T-helper 2 cell treated with Interferon-gamma antibody and Interleukin-4, amounts not matched to agents 100 ng/mL and 5 ng/mL, for 36 hours (primary cell): ENCODE measurements around the gene UBN1. TPM values are rescaled to one million over a fixed set of nuclear protein-coding genes. Genes with fewer than 3 reads are reported as not detected.

Experiments
- intact Hi-C: fragments of 100-400 bp; cut with micrococcal nuclease; formaldehyde crosslinking; loops from one replicate; pipeline ENCODE4 v1.15.1; 2023
- total RNA-seq: library from RNA; stranded (reverse); gene quantifications from 2 replicates; pipeline ENCODE4 v1.2.3, GENCODE V29; 2022

The UBN1 gene, protein sequence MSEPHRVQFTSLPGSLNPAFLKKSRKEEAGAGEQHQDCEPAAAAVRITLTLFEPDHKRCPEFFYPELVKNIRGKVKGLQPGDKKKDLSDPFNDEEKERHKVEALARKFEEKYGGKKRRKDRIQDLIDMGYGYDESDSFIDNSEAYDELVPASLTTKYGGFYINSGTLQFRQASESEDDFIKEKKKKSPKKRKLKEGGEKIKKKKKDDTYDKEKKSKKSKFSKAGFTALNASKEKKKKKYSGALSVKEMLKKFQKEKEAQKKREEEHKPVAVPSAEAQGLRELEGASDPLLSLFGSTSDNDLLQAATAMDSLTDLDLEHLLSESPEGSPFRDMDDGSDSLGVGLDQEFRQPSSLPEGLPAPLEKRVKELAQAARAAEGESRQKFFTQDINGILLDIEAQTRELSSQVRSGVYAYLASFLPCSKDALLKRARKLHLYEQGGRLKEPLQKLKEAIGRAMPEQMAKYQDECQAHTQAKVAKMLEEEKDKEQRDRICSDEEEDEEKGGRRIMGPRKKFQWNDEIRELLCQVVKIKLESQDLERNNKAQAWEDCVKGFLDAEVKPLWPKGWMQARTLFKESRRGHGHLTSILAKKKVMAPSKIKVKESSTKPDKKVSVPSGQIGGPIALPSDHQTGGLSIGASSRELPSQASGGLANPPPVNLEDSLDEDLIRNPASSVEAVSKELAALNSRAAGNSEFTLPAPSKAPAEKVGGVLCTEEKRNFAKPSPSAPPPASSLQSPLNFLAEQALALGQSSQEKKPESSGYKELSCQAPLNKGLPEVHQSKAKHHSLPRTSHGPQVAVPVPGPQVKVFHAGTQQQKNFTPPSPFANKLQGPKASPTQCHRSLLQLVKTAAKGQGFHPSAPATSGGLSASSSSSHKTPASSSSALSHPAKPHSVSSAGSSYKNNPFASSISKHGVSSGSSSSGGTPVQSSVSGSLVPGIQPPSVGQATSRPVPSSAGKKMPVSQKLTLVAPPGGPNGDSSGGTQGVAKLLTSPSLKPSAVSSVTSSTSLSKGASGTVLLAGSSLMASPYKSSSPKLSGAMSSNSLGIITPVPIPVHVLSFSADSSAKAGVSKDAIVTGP (N-terminal part only)
- total RNA-seq, result 38.9 and 42.0 TPM in 2 replicates

DNA sequence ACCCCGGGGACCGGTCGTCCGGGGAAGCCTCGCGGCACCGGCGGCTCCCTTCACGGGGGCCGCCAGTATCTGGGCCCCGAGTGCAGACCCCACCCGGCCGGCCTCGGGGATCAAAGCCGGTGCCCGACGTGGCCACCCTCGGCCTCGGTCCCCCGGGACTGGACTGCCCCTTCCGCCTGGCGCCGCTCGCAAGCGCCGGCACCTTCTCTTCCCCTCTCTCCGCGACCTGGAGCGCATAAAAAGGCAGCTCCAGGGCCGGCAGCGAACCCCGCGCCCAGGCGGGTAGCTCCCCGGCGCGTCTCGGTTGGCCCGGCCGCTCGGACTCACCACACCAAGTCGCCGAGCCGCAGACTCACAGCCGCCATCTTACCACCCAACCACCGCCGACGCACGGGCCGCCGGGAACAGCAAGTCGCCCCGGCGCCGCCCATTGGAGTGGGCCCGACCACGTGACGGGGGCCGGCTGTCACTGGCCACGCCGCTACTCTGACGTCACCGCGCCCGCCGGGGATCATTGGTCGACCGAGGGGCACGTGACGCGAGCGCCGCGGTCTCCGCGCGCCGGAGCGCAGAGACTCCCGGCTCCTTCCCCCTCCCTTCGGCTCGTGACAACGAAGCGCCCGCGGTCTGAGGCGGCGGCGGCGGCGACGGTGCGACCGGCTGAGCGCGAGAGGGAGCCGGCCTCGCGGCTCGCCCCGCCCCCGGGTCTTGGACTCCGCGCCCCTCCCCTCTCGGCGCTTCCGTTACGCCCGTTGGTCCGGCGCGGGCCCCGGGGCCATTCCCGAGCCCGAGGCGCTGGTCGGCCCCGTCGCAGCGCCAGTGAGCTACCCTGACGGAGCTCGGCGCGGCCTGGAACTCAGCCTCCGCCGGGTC is at the start of gene UBN1, which contains the start of gene GLYR1:
Gene UBN1 (plus strand): TSS at position 581 of the 873 bp plus-strand sequence. CDS start 5,437 bp downstream, outside the sequence.
Gene GLYR1 (minus strand): TSS at position 388 of the 873 bp plus-strand sequence. CDS start 23 bp downstream, at position 365.
- intact Hi-C loops, result loop anchor here (1.0 to 5.0 kb wide), 7 partner anchors 45 to 250 kb away; partner anchors contain the start of genes ALG1, ANKS3, DNAAF8 and EEF2KMT

DNA sequence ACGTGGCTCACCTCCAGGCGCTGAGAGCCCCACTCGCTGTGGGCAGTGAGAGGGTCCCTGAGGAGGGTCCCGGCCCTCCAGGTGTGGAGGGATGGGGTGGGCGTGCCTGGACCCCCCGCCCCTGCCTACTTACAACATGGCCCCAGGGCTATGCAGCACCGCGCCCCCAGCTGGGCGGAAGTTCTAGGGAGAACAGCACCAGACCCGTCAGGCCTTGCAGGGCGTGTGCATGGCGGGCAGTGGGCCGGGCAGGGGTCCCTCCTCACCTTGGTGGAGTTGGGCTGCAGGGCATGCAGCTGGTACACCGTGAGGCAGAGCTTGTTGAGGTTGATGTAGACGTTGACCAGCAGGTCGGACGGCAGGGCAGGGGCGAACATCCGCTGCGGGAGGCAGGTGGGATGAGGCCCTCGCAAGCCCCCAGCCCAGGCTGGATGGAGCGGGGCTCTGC is 49.5 kb upstream of the UBN1 start:
- intact Hi-C loops, result no loop called here

DNA sequence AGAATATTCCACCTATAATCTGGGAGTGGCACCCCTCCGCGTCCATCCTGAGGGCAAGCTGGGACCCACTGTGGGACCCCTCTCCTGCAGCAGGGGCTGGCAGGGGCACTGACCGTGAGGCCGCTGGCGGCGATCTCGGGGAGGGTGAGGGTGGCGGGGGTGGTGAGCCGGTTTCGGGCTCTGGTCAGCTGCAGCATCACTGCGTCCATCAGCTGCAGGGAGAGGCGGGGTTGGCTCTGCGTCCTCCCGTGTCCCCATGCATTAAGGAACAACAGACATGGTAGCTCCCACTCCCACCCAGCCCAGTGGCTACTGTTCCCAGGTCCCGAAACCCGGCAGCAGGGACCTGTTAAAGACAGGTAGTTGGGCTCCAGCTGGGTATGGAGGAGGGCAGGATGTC is 48.8 kb upstream of the UBN1 start:
- intact Hi-C loops, result no loop called here

DNA sequence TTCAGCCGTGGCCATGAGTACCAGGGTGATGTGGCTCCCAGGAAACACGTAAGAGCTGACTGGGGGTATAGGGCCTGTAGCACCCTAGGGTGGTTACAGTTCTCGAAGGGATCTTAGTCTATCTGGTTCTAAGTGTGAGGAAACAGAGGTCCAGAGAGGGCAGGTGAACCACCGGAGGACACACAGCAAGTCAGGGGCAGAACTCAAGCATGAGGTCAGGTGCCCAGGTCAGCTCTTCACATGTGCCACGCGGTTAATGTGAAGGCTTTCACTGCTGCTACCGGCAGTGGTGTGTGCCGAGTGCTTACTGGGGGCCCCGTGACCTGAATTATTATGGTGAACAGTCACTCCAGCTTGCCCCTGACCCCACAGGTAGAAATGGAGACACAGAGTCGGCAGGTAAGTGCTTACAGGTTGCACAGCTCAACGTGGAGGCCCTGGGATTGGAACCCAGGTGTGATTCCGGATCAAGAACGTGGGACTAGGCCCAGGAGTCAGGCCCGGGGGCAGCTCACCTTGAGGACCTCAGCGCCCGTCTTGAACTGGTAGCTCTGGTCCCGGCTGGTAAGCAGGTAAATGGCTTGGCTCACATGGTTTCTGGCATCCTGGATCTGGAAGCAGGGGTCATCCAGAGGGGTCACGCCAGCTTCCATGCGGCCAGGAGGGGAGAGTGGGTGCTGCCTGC is 48.0 kb upstream of the UBN1 start:
- intact Hi-C loops, result no loop called here

DNA sequence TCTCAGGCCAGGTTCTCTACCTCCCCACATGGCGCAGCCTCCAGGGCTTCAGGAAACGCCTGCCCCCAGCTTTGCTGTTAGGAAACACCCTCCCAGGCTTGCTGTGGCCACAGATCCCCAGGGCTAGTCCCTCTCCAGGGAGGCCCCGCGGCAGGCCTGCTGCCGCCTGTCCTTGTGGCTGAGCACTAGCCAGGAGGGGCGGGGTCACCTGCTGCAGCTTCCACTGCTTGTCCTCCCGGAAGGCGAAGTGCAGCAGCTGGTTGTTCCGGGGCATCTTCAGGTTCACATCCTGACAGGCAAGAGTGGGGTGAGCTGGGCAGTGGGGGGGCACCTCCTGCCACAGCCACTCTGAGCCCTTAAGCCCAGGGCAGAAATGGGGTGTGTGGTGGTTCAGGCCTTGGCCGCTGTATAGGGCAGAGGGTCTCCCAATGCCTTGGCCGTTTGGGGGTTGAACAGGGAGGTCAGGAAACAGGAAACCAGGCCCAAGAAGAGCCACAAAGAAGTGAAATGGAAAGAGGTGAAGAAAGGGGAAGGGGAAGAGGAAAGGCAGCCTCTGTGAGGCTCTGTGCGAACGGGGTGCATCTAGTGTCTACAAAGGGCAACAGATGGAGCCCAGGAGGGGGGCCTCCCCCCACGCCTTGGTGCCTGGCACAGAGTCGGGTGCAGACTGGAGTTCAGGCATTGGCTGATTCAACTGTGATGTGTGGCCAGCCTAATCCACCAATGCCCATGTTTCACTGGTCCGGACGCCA is 46.8 kb upstream of the UBN1 start:
- intact Hi-C loops, result no loop called here

DNA sequence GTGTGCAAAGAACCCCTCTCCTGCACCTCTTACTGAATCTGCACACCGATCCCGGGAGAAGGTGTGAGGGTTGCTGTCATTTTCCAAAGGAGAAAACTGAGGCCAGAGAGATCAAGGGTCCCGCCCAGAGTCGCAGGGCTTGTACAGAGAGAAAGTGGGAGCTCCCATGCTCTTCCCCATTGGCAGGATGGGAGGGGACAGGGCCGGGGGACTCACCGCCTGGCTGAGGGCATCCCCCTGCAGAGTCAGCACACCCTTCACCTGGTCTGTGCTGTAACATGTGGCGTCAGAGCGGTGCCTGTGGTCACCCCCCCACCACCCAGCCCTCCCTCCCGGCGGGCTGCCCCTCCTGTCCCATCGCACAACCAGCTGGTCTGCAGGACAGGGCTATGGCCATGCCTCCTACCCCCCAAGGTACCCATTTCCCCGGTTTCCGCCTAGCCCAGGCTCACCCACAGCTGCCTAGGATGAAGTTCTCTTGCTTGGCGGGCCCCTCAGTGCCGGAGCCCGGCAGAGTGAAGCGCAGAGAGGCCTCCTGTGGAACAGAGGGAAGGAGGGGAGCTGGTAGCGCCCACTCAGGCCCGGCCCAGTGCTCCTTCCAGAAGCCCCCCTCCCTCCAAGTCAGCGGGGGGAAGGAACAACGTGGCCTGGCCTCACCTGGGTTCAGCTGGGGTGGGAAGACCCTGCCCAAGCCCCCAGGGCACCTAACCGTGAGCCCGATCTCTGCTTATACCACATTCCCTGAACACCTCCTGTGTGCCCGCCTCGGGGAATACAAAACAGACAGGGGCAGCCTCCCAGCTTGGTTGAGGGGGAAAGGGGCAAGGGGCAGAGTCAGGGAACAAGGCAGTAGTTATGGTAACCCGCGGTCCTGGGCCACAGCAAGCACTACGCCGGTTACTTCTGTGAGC is 46.0 kb upstream of the UBN1 start:
- intact Hi-C loops, result no loop called here

DNA sequence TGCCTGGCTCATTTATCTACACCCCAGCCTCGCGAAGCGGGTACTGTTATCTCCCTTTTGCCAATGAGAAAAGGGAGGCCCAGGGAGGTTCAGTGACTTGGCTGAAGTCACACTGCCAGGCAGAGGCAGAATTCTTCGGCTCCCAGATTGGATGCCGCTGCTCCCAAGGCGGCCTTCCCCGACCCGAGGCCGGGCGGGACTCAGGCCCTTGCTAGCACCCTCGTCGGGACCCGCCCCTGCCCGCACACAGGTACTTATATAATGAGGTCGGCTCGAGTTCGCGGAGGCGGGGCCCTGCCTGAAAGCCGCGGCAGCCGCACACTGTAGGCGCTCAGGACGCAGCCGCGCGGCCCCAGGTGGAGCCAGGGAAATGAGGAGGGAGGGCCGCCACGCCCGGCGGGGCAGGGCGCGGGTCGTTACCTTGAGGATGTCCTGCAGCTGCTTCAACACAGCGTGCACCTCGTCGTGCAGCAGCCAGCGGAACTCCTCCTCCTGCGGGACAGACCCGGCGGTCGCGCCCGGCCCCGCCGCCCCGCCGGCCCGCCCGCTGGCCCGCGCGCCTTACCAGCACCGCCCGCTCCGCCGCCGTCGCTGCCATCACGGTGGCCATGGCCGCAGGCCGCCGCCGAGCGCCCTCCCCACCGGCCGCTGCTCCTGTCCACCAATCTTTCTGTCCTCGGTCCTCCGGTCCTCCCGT is 45.2 kb upstream of the UBN1 start, which contains the start of gene ROGDI:
Gene ROGDI (minus strand): TSS at position 672 of the 697 bp plus-strand sequence. CDS start 62 bp downstream, at position 610.
- intact Hi-C loops, result loop anchor here (1.0 kb wide), 5 partner anchors 35 to 186 kb away; partner anchors contain the start of genes ANKS3, DNAAF8, GLYR1 and SEC14L5

DNA sequence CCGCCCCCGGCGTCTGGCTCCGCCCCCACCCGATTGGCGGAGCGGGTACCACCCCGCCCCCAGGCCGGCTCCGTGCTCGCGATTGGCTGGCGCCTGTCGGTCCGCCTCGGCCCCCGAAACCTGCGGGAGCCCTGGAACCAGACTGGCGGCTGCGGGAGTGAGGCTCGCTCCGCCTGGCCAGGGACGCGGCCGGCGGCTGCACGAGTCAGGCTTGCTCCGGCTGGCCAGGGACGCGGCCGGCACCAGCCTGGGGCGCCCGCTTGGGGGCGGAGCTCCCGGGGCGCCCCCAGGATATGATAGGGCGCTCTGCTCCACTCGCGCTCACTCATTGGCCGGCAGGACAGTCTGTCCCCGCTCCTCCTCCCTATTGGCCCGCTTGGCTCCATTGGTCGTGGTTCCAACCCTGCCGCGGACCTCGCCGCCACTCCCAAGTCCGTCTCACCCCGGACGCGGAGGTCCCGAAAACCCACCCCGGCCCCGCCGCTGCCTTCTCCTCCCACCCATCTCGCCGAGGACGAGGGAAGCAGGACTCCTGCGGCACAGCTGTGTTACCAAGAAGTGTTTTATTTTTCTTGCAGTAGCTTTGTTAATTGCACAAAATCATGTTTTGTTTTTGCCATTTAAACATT is 44.5 kb upstream of the UBN1 start:
- intact Hi-C loops, result loop anchor here (1.0 kb wide), 6 partner anchors 35 to 186 kb away; partner anchors contain the start of genes ANKS3, DNAAF8, GLYR1 and NUDT16L1

DNA sequence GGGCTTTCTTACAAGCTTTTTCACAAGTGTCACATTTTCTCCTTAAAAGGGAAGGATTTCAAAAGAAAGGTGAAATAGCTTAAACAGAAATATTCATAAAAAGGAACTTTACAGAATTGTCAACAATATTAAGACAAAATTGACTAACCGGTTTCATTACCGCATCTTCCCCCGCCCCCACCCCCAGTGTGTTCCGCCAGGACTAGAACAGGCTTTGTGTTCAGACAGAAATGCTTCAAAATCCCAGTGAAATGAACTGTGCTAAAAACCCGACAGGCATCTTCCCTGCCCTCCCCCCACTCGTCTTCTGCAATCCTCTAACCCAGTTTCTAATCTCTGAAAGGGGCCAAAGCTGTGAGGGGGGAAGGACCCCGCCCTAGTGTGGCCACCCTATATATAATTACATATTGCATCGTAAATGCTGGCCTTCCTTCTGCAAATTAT is 43.9 kb upstream of the UBN1 start:
- intact Hi-C loops, result loop anchor here (1.0 kb wide), 1 partner anchor 110 kb away; the partner anchor contains the start of gene NUDT16L1

DNA sequence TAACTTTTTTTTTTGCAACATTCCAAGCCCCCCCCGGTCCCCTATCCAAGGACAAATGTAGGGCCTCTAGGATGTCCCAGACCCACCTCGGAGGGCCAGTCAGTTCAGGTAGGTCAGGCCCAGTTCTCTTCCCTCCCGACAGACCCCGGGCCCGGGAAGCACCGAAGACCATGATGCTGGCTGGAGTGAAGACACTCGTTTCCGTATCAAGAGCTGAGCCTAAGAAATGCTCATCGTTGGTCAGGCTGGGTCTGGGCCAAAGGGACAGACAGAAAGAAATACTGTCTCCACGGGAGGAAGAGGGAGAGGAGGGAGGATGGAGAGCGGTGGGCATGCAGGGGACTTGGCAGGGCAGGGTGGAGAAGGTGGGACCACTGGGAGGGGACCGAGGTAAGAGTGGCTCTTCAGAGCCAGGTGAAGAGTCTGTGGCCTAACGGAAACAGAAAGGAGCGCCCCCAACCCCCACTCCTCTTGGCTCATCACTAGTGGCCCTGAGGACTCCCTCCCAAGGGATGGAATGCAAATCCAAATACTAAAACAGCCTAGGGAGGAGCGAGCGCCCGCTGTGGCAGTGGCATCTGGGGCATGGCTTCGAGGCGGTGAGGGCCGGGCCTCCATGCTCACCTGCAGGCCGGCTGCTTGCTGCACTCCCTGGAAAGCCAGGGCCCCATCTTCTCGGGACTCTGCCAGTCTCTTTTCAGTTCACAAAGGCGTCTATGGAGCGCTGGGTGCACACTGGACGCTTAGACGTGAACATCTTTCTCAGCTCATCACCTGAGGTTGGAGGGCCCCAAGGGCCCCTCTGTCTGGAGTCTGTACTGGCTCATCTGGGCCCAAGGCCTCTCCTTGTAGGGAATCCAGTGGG is 43.2 kb upstream of the UBN1 start:
- intact Hi-C loops, result loop anchor here (1.0 kb wide), 1 partner anchor 111 kb away; the partner anchor contains the start of gene NUDT16L1

DNA sequence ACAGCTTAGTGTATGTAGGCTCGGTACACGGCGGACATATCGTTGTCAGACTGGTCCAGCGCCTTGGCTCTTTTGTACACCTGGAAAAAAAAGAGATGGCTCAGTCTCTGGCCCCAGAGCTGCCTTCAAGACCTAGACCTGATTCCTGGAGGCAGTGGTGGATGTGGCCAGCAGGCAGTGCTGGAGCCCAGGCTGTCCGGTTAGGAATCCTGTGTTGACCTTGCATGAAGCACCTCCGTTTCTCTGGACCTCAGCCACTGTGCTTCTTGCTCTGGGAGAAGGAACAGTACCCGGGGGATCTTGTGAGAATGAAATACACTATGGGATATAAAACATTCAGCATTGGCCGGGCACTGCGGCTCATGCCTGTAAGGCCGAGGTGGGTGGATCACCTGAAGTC is 42.0 kb upstream of the UBN1 start:
- intact Hi-C loops, result no loop called here

DNA sequence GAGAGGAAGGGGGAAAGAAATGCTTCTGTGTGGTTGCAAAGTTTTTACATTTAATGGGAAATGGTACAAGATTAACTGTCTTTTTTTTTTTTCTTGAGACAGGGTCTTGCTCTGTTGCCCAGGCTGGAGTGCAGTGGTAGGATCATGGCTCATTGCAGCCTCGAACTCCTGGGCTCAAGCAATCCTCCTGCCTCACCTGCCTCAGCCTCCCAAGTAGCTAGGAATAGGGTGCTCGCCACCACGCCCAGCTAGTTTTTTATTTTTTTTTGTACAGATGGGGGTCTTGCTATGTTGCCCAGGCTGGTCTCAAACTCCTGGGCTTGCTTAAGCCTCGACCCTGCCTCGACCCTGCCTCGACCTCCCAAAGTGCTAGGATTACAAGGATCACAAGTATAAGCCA is 41.0 kb upstream of the UBN1 start:
- intact Hi-C loops, result no loop called here

DNA sequence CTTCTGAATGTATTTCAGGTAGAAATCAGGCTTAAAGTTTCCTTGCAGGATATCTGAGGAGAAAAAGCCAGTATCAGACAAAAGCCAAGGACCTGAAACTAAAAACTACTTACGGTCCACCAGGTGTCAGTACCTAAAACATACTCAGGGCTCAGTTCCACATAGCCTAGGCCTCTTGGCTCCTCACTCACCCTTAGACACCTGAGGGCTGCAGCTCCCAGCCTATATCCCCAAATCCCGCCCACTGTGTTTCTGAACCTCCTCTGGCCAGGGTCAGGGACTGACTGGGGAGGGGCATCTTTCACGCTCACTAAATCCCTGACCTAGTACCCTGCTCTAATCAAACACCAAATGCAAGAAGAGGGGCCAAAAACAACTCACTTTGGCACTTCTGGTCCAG is 36.0 kb upstream of the UBN1 start:
- intact Hi-C loops, result no loop called here

DNA sequence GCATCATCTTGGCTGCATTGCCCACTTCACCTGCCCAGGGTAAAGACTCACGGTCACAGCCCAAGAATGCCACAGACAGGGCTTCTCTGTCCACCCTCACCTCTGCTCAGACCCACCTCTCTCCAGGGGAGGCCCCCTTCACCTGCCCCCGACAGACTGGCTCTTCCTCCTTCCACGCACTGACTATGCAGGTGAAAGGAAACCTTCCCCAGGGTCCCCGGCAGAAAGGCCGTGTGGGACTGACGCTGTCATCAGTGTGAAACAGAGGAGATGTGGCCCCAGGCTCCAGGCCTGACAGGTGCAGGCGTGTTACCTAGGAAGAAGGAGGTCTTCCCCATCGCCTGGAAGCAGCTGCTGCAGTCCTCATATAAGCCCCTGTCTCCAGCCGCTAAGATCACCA is 35.5 kb upstream of the UBN1 start:
- intact Hi-C loops, result no loop called here

DNA sequence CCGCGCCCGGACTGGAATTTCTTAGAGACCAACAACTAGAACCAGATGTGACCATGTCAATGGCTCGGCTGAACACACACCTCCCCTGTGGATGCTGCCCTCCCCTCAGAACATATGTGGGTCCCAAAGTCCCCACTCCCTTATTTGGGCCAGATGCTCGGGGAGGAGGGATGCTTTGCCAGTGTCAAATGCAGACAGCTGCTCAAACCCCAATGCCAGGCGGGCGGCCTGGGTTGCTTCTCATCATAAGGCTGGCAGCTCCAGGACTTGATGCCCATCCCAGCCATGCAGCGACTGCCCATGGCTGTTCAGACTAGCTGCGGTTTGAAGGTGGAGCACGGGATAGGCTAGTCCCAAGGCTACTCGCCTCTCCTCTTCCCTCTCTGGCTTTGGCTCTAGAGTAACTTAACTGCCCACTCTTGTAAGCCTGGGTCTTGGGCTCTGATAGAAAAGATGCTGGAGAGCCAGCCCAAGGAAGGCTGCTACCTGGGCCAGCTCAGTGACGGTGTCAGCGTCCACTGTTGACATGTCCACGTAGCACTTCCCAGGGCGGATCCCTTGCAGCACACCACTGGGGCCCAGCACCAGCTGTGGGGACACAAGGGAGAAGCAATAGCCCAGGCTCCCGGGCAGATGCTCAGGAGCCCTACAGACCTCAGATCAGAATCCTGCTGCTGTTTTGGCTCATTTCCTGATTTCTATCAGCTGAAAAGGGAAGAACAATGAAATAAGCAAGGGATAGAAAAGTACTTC is 33.9 kb upstream of the UBN1 start:
- intact Hi-C loops, result no loop called here
